H1 (cell line): ENCODE results near the gene VPS13D. TPM values are rescaled to one million over a fixed set of nuclear protein-coding genes. Genes with fewer than 3 reads are reported as not detected.

Experiments
- EP300 ChIP-seq, 2 experiments: IDR thresholded peaks; 1 replicate in 1 of 2; 2 replicates in 1 of 2; pipeline ENCODE4 v1.6.1; 2011 to 2012; ENCODE audit warnings: low read depth in 2 of 2, low read length in 2 of 2, mild to moderate bottlenecking in 2 of 2, borderline replicate concordance in 1 of 2, inconsistent platforms in 1 of 2, moderate library complexity in 1 of 2
- KDM5A ChIP-seq: fragments of 200-600 bp; IDR thresholded peaks from 2 replicates; pipeline ENCODE4 v1.7.1; 2012; ENCODE audit warnings: mild to moderate bottlenecking, low read length, inconsistent platforms, mixed read lengths
- PHF8 ChIP-seq: fragments of 200-600 bp; sonication (generic); conservative IDR thresholded peaks from 2 replicates; pipeline ENCODE4 v1.7.1; 2012; ENCODE audit warnings: low read depth, mild to moderate bottlenecking, inconsistent platforms, low read length, moderate library complexity
- RBBP5 ChIP-seq: IDR thresholded peaks from 2 replicates; pipeline ENCODE4 v1.7.1; 2012; ENCODE audit warnings: low read depth, mild to moderate bottlenecking, inconsistent platforms, low read length, moderate library complexity, borderline replicate concordance
- RFX5 ChIP-seq: IDR thresholded peaks from 2 replicates; pipeline ENCODE4 v1.6.1; 2011; ENCODE audit warnings: low read depth, low read length, improper control_type of control experiment, borderline replicate concordance
- TEAD4 ChIP-seq: IDR thresholded peaks from 2 replicates; pipeline ENCODE4 v1.6.1; 2012; ENCODE audit warnings: low read depth, low read length, inconsistent platforms, mixed read lengths
- polyA plus RNA-seq, 7 experiments: library from polyadenylated mRNA; depleted of rRNA in 3 of 7; stranded (reverse) in 5 of 7; unstranded in 2 of 7; fragments of >200 nt in 5 of 7; fragments of 200-250 nt in 2 of 7; gene quantifications; 1 replicate in 5 of 7; 2 replicates in 1 of 7; 4 replicates in 1 of 7; pipeline versions ENCODE4 v1.2.1 to v1.2.3, GENCODE V29; 2011 to 2013; ENCODE audit warnings: missing spikeins in 2 of 7, mixed read lengths in 2 of 7
- total RNA-seq: library from RNA; stranded (reverse); fragmentation: NEBNext Ultra II Directional; extraction: Animal tissue kit (Norgen Biotek cat#: 25700); gene quantifications from 2 replicates; pipeline ENCODE4 v1.2.1, GENCODE V29; 2021

The VPS13D gene
- total and polyA plus RNA-seq, 2 of the 8 experiments (the other 6 are each of a cell fraction or from before 2014, with no cell fraction given) = 10.9 to 31.2 TPM

DNA sequence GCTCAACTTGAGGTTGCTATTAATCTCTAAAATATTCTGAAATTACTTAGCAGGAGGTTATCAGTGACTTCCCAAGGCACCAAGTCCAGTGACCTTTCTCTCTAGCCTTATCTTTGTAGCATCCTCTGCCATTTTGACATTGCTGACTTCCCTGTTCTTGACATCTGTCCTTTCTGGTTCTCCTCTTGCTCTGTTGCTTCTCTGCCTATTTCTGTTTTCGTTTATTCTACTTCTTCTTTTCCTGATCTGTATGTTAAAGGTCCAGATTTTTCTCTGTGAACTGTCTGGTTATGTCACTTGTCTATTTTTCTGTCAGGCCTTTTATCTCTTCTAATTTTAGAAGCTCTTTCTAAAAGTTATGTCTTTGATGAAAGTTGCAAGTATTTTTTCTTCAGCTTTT, 178.8 kb downstream of the VPS13D start (continued):
- TF ChIP-seq TEAD4 = no peak
- TF ChIP-seq RBBP5 = no peak
- TF ChIP-seq PHF8 = no peak
- TF ChIP-seq KDM5A = no peak
- TF ChIP-seq EP300 (IDR thresholded peaks at IDR 0.05; ENCODE audit: borderline replicate concordance in 1 of 2, low read depth in 2 of 2, low read length in 2 of 2) = no peak
- no peak for TF ChIP-seq RFX5
- TF ChIP-seq, all 59 proteins: peak for 0
